Breast epithelium (tissue), 3 donors: Measurements from ENCODE around the gene TBX15.

Source experiments
- CTCF ChIP-seq, 3 donors: fragments of 450-650 bp; IDR thresholded peaks; one replicate each; pipeline ENCODE4 v1.5.1; 2016 to 2017; ENCODE audit warnings: antibody characterized with exemption in 3 of 3, mild to moderate bottlenecking in 3 of 3, moderate library complexity in 3 of 3
- POLR2A ChIP-seq: fragments of 450-650 bp; IDR thresholded peaks from one replicate; pipeline ENCODE4 v1.6.1; 2016; ENCODE audit warnings: antibody characterized with exemption, mild to moderate bottlenecking, moderate library complexity
- POLR2AphosphoS5 ChIP-seq, 3 donors: sonication (generic); formaldehyde crosslinking; IDR thresholded peaks; one replicate each; pipeline ENCODE4 v1.6.1; 2017; ENCODE audit warnings: antibody characterized with exemption in 3 of 3

GRCh38 chr1:118841521-118841920, 146.6 kb downstream of the TBX15 start:
- TF ChIP-seq CTCF (IDR thresholded peaks at IDR 0.05) (no peak), POLR2A (no peak), POLR2AphosphoS5 (IDR thresholded peaks at IDR 0.05) (no peak)
